ENCODE measurements around the gene HOXA13.

The HOXA13 gene

GRCh38 chr7:27191833-27192545 is 7.9 kb downstream of the HOXA13 start:
- peak; percentile 68 for DNase-seq

- DNase-seq, result peak; percentile 20
These were observed 8.6 kb downstream of the HOXA13 start for GRCh38 chr7:27191161-27191731.

GRCh38 chr7:27189997-27190748 is 9.7 kb downstream of the HOXA13 start:
- DNase-seq, result peak; percentile 12

GRCh38 chr7:27189295-27189996 is 10.4 kb downstream of the HOXA13 start:
- peak; percentile 29 for DNase-seq

GRCh38 chr7:27188386-27189294 is 11.3 kb downstream of the HOXA13 start:
- DNase-seq, result peak; percentile 71

- DNase-seq, result peak; percentile 39
These were observed 12.2 kb downstream of the HOXA13 start for GRCh38 chr7:27187475-27188385.

- DNase-seq, result peak; percentile 18
These were observed 13.0 kb downstream of the HOXA13 start for GRCh38 chr7:27186668-27187474.

GRCh38 chr7:27185854-27186667 is 13.8 kb downstream of the HOXA13 start:
- DNase-seq, result peak; percentile 42

GRCh38 chr7:27185013-27185853 is 14.7 kb downstream of the HOXA13 start, which contains the start of gene HOXA11:
HOXA11 (minus strand) TSS chr7:27185232; CDS start chr7:27185144, 88 bp downstream.
- DNase-seq, result peak; percentile 85

- DNase-seq, result peak; percentile 65
These were observed 15.4 kb downstream of the HOXA13 start for GRCh38 chr7:27184337-27185012.

- peak; percentile 35 for DNase-seq
These were observed 16.1 kb downstream of the HOXA13 start for GRCh38 chr7:27183682-27184336.

- DNase-seq, result peak; percentile 51
These were observed 16.8 kb downstream of the HOXA13 start for GRCh38 chr7:27182861-27183681.

- peak; percentile 36 for DNase-seq
These were observed 17.5 kb downstream of the HOXA13 start for GRCh38 chr7:27182285-27182841.

GRCh38 chr7:27181795-27182275 is 18.1 kb downstream of the HOXA13 start:
- DNase-seq, result peak; percentile 31

Data from femur (tissue), 1 donor.